ENCODE results near the gene ANO6.

ANO6 gene

DNA sequence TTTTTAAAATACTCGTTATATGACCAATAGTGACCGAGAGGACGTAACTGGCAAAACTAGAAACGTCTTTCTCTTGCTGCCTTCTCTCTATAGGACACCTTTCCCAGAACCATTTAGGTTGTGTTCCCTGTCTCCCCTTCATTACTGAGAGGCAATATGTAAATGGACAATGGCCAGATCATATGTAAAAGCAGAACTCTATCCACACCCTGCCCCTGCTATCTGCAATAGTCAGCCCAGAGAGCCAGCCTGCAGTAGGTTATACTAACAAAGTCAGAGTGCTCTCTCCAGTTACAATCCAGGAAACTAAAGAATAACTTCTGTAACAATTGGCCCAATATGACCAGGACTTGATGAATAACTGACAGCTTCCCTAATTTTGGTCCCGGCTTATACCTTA lies 216.8 kb downstream of the ANO6 start:
- TF ChIP-seq, protein P1, sequence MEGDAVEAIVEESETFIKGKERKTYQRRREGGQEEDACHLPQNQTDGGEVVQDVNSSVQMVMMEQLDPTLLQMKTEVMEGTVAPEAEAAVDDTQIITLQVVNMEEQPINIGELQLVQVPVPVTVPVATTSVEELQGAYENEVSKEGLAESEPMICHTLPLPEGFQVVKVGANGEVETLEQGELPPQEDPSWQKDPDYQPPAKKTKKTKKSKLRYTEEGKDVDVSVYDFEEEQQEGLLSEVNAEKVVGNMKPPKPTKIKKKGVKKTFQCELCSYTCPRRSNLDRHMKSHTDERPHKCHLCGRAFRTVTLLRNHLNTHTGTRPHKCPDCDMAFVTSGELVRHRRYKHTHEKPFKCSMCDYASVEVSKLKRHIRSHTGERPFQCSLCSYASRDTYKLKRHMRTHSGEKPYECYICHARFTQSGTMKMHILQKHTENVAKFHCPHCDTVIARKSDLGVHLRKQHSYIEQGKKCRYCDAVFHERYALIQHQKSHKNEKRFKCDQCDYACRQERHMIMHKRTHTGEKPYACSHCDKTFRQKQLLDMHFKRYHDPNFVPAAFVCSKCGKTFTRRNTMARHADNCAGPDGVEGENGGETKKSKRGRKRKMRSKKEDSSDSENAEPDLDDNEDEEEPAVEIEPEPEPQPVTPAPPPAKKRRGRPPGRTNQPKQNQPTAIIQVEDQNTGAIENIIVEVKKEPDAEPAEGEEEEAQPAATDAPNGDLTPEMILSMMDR (IDR thresholded peaks at IDR 0.05; ENCODE audit: low read depth, low read length) = no peak
- no peak for DNase-seq (ENCODE audit: extremely low read depth, low read depth)

DNA sequence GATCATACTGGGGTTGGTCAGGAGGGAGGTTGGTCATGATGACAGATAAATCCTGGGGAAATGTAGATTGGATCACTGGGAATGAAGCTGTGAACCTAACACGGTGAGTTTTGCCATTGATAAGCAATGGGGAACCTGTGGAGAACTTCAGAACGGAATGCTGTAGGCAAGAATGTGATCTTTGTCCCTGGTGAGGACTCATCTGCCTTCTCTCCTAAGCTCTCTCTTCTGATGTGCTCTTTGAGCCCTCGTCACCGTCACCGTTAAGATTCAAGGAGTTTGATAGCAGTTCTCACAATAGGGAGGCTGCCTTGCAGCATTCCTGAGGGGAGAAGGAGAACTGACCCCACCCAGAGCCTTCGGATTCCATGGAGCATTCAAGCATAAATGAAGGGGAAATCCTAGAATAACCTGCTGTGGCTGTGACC lies 217.6 kb downstream of the ANO6 start:
- TF ChIP-seq, protein P1 (IDR thresholded peaks at IDR 0.05; ENCODE audit: low read depth, low read length) = no peak

DNA sequence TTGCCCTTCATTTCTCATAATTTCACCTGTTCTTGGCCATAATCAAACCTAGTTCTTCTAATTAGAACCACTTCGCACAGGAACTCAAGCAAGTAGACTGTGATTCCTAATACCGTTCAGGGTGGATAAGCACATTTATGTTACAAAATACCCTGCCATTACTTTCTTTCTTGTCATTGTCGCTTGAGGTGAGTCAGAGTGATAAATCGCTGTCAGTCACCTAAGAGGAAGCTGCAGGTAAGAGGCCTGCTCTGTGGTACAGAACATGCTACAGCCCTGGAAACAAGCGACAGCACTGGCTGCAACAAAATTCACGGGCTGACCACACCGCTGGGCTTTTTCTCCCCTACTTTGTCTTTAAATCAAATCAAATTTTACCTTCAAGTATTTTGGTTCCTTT lies 218.2 kb downstream of the ANO6 start:
- TF ChIP-seq, protein P1 (IDR thresholded peaks at IDR 0.05; ENCODE audit: low read depth, low read length) = no peak

More for the DNA sequence above, 217.6 kb downstream of the ANO6 start:
- no peak for DNase-seq (ENCODE audit: extremely low read depth, low read depth)

DNA sequence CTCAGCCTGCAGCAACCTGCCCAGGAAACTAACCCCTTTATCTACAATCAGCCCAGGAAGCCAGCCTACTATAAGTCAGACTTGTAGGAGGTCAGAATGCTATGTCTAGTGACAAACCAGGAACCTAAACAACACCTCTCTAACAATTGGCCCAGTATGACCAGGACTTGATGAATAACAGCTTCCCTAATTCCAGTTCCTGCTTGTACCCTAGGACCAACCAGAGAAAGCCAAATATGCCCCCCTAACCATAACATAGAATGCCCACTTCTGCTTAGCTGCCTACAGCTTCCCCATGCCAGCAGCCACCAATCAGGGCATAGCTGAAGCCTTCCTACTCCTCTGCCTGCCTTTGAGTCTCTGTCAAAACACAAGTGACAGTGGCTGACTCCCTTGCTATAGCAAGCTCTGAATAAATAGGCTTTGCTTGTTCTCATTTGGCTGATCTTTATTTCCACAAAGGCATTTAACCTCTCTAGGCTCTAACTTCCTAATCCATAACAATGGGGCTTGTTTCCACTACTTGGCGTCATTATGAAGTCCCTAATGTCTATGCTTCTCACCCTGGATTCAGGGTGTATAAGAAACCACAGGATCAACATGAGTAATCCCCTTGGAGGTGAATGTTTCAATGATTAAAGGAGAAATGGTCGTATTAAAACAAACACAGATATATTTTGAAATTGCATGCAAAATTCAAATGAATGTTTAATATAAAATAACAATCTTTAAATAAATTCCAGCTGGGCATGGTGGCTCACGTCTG lies 220.2 kb downstream of the ANO6 start:
- DNase-seq (ENCODE audit: extremely low read depth, low read depth) = peak; percentile 53
- TF ChIP-seq, protein P1 (IDR thresholded peaks at IDR 0.05; ENCODE audit: low read depth, low read length) = no peak

More for the DNA sequence above, 218.2 kb downstream of the ANO6 start:
- DNase-seq (ENCODE audit: extremely low read depth, low read depth) = no peak

DNA sequence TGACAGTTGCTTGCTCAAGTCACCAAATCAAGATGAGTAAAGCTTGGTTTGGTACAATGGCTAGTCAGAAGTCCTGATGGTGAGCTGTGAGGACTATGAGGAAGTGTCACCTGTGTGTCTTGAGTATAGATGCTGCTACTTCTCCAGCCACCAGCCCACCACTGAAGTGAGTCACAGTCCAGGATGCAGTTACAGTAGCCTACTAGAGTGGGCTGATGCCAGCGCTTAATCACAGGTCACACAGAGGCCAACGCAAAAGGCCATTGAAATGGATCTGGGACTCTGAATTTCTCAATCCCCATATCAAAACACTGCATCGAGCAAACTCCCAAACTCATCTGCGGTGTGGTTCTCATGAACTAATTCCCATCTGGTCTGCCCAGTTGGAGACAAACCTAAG lies 223.1 kb downstream of the ANO6 start:
- TF ChIP-seq, protein P1 (IDR thresholded peaks at IDR 0.05; ENCODE audit: low read depth, low read length) = no peak
- DNase-seq (ENCODE audit: extremely low read depth, low read depth) = no peak

DNA sequence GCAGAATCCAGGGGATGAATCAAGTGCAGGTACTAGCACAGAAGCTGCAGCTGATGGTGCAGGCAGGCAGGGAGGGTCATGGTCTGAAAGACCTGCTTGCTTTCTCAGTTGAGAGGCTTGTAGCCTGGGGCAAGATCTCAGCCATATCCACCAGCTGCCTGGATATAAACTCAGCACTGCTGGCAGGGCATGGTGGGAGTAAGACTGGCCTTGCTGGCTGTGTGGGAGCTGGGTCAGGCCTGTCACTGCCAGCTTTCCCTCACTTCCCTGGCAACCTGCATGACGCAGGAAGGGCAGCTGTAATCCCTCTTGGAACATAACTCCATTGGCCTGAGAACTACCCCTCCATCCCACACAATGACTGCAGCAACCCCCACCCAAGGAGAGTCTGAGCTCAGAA lies 230.1 kb downstream of the ANO6 start:
- DNase-seq (ENCODE audit: extremely low read depth, low read depth) = no peak
- TF ChIP-seq, protein P1 (IDR thresholded peaks at IDR 0.05; ENCODE audit: low read depth, low read length) = no peak

DNA sequence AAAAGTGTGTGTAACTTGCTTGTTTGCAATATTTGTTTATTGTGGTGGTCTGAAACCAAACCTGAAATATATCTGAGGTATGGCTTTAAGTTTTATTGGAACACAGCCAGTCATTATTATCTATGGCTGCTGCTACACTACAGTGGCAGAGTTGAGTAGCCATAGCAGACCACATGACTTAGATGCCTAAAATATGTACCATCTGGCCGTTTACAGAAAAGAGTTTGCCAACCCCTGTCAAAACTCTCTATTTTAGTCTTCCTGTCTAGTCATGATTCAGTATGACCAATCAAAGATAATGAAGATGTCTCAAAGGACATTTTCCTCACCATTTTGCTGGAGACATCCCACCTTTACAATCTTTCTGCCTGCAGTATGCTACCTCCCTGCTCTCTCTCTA lies 242.3 kb downstream of the ANO6 start:
- TF ChIP-seq, protein P1 (IDR thresholded peaks at IDR 0.05; ENCODE audit: low read depth, low read length) = no peak

More for the DNA sequence above, 242.3 kb downstream of the ANO6 start:
- DNase-seq (ENCODE audit: extremely low read depth, low read depth) = no peak

All from AG09319 (cell line).